H1 (cell line): Measurements from ENCODE around the gene FRY. TPM values are rescaled to one million over a fixed set of nuclear protein-coding genes. Genes with fewer than 3 reads are reported as not detected.

Source experiments
- CEBPB ChIP-seq: IDR thresholded peaks from 2 replicates; pipeline ENCODE4 v1.6.1; 2012; ENCODE audit warnings: low read depth, low read length
- polyA plus RNA-seq, 7 experiments: library from polyadenylated mRNA; depleted of rRNA in 3 of 7; stranded (reverse) in 5 of 7; unstranded in 2 of 7; fragments of >200 nt in 5 of 7; fragments of 200-250 nt in 2 of 7; gene quantifications; 1 replicate in 5 of 7; 2 replicates in 1 of 7; 4 replicates in 1 of 7; pipeline versions ENCODE4 v1.2.1 to v1.2.3, GENCODE V29; 2011 to 2013; ENCODE audit warnings: missing spikeins in 2 of 7, mixed read lengths in 2 of 7
- total RNA-seq: library from RNA; stranded (reverse); fragmentation: NEBNext Ultra II Directional; extraction: Animal tissue kit (Norgen Biotek cat#: 25700); gene quantifications from 2 replicates; pipeline ENCODE4 v1.2.1, GENCODE V29; 2021
- TF ChIP-seq, protein P1 (sequence below): fragments of 300-600 bp; sonication (generic); IDR thresholded peaks from 2 replicates; pipeline ENCODE4 v1.7.1; 2012; ENCODE audit warnings: low read length, moderate library complexity, mild to moderate bottlenecking, inconsistent platforms; ENCODE audit not compliant: insufficient replicate concordance

Gene FRY
- total and polyA plus RNA-seq, 2 of the 8 experiments (the other 6 are each of a cell fraction or from before 2014, with no cell fraction given): 4.3 to 9.2 TPM

DNA sequence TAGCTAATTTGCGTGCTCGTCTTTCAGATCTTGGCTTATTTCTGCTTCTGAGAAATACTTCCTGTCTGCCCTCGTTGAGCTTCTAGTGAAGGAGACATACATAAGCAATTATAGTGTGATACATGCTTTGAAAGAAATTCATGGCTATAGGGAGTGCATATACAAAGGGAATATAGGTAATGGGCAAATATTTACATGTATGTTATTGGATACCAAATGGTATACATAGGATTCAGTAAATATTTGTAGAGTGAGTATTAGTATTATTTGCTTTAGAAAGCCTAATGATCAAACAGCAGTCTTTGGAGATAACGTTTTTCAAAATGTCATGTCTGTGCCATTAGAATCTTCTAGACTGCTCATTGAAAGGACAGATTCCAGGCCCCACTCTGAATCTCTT is 289.0 kb downstream of the FRY start (continued):
- no peak for TF ChIP-seq CEBPB
- TF ChIP-seq, protein P1, sequence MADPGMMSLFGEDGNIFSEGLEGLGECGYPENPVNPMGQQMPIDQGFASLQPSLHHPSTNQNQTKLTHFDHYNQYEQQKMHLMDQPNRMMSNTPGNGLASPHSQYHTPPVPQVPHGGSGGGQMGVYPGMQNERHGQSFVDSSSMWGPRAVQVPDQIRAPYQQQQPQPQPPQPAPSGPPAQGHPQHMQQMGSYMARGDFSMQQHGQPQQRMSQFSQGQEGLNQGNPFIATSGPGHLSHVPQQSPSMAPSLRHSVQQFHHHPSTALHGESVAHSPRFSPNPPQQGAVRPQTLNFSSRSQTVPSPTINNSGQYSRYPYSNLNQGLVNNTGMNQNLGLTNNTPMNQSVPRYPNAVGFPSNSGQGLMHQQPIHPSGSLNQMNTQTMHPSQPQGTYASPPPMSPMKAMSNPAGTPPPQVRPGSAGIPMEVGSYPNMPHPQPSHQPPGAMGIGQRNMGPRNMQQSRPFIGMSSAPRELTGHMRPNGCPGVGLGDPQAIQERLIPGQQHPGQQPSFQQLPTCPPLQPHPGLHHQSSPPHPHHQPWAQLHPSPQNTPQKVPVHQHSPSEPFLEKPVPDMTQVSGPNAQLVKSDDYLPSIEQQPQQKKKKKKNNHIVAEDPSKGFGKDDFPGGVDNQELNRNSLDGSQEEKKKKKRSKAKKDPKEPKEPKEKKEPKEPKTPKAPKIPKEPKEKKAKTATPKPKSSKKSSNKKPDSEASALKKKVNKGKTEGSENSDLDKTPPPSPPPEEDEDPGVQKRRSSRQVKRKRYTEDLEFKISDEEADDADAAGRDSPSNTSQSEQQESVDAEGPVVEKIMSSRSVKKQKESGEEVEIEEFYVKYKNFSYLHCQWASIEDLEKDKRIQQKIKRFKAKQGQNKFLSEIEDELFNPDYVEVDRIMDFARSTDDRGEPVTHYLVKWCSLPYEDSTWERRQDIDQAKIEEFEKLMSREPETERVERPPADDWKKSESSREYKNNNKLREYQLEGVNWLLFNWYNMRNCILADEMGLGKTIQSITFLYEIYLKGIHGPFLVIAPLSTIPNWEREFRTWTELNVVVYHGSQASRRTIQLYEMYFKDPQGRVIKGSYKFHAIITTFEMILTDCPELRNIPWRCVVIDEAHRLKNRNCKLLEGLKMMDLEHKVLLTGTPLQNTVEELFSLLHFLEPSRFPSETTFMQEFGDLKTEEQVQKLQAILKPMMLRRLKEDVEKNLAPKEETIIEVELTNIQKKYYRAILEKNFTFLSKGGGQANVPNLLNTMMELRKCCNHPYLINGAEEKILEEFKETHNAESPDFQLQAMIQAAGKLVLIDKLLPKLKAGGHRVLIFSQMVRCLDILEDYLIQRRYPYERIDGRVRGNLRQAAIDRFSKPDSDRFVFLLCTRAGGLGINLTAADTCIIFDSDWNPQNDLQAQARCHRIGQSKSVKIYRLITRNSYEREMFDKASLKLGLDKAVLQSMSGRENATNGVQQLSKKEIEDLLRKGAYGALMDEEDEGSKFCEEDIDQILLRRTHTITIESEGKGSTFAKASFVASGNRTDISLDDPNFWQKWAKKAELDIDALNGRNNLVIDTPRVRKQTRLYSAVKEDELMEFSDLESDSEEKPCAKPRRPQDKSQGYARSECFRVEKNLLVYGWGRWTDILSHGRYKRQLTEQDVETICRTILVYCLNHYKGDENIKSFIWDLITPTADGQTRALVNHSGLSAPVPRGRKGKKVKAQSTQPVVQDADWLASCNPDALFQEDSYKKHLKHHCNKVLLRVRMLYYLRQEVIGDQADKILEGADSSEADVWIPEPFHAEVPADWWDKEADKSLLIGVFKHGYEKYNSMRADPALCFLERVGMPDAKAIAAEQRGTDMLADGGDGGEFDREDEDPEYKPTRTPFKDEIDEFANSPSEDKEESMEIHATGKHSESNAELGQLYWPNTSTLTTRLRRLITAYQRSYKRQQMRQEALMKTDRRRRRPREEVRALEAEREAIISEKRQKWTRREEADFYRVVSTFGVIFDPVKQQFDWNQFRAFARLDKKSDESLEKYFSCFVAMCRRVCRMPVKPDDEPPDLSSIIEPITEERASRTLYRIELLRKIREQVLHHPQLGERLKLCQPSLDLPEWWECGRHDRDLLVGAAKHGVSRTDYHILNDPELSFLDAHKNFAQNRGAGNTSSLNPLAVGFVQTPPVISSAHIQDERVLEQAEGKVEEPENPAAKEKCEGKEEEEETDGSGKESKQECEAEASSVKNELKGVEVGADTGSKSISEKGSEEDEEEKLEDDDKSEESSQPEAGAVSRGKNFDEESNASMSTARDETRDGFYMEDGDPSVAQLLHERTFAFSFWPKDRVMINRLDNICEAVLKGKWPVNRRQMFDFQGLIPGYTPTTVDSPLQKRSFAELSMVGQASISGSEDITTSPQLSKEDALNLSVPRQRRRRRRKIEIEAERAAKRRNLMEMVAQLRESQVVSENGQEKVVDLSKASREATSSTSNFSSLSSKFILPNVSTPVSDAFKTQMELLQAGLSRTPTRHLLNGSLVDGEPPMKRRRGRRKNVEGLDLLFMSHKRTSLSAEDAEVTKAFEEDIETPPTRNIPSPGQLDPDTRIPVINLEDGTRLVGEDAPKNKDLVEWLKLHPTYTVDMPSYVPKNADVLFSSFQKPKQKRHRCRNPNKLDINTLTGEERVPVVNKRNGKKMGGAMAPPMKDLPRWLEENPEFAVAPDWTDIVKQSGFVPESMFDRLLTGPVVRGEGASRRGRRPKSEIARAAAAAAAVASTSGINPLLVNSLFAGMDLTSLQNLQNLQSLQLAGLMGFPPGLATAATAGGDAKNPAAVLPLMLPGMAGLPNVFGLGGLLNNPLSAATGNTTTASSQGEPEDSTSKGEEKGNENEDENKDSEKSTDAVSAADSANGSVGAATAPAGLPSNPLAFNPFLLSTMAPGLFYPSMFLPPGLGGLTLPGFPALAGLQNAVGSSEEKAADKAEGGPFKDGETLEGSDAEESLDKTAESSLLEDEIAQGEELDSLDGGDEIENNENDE: no peak
